ENCODE results near the gene CFAP141.

CFAP141 gene

DNA sequence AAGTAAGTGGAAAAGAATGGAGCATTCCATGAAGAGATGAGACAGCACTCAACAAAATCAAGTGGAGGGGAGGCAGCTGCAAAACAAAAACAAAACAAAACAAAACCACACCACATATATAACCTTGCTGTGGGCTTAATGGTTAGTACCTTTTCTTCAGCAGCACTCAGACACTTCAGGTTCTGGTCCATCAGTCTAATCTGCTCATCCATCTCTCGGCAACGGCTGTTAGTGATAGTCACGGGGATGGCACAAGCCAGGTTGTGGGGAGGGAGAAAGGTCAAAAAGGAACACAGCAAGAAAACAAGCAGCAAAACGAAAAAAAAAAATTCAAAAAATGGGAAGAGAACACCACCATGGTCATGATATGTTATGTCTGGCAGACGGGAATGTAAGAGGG is 34.3 kb downstream of the CFAP141 start:
- Histone ChIP-seq H3K9ac (ENCODE audit: low read depth, low read length) (no peak overlapping the region), H3K9me3 (ENCODE audit: control insufficient read depth, insufficient read depth, low read length) (no peaks in the 10 kb centered on the region), H3K36me3 (ENCODE audit: insufficient read depth, low read length) (peaks cover 58% of the 10 kb centered on the region), H3K4me1 (ENCODE audit: insufficient read depth, low read length) (no peaks in the 10 kb centered on the region)

DNA sequence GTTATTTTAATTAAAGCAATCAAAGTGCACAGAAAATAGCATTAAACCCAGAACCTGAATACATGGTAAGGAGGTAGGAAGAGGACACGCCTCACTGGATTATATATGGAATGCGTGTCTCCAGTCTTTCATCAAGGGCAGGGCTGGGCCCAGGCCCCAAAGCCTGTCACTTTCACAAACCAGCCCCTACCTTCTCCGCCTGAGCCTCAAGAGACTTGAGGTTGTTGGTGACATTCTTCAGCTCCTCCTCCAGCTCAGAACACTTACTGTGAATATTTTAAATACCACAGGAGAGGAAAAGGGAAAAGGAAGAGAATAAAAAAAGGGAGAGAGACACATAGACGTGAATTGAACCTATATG is 34.9 kb downstream of the CFAP141 start:
- H3K9ac ChIP-seq (ENCODE audit: low read depth, low read length) = no peak overlapping the region

GRCh38 chr1:154170547-154171222 is 35.4 kb downstream of the CFAP141 start:
- H3K9me3 ChIP-seq (ENCODE audit: control insufficient read depth, insufficient read depth, low read length) = no peaks in the 10 kb centered on the region
- no peak overlapping the region for H3K9ac ChIP-seq (ENCODE audit: low read depth, low read length)
- H3K36me3 ChIP-seq (ENCODE audit: insufficient read depth, low read length) = peaks cover 61% of the 10 kb centered on the region
- no peaks in the 10 kb centered on the region for H3K4me1 ChIP-seq (ENCODE audit: insufficient read depth, low read length)

More for the DNA sequence above, 34.9 kb downstream of the CFAP141 start:
- Histone ChIP-seq H3K4me1 (ENCODE audit: insufficient read depth, low read length) (no peaks in the 10 kb centered on the region), H3K36me3 (ENCODE audit: insufficient read depth, low read length) (peaks cover 61% of the 10 kb centered on the region), H3K9me3 (ENCODE audit: control insufficient read depth, insufficient read depth, low read length) (no peaks in the 10 kb centered on the region)

GRCh38 chr1:154167461-154167860 is 38.7 kb downstream of the CFAP141 start:
- Histone ChIP-seq H3K9ac (ENCODE audit: low read depth, low read length) (no peak overlapping the region), H3K9me3 (ENCODE audit: control insufficient read depth, insufficient read depth, low read length) (no peaks in the 10 kb centered on the region), H3K4me1 (ENCODE audit: insufficient read depth, low read length) (no peaks in the 10 kb centered on the region), H3K36me3 (ENCODE audit: insufficient read depth, low read length) (peaks cover 56% of the 10 kb centered on the region)

GRCh38 chr1:154166207-154166606 is 39.9 kb downstream of the CFAP141 start:
- Histone ChIP-seq H3K4me1 (ENCODE audit: insufficient read depth, low read length) (no peaks in the 10 kb centered on the region), H3K9ac (ENCODE audit: low read depth, low read length) (no peak overlapping the region), H3K9me3 (ENCODE audit: control insufficient read depth, insufficient read depth, low read length) (no peaks in the 10 kb centered on the region), H3K36me3 (ENCODE audit: insufficient read depth, low read length) (peaks cover 48% of the 10 kb centered on the region)

DNA sequence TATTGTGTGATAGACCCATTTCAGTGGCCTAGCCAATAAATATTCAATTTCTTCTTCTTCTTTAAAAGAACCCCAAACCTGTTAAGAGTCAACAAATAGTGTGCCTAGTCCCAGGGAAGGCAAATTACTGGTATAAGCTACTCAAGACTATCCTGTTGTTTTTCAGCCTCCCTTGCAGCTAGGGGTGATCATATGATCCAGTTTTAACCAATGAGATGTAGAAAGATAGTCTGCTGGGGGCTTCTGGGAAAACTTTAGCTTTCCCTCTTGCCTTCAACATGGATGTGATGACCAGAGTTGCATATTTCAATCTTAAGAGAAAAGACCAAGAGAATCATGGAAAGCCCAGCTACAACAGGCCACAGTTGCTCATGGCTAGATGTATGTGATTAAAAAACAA is 46.6 kb downstream of the CFAP141 start:
- Histone ChIP-seq H3K4me1 (ENCODE audit: insufficient read depth, low read length) (peaks cover 15% of the 10 kb centered on the region), H3K9ac (ENCODE audit: low read depth, low read length) (no peak overlapping the region), H3K36me3 (ENCODE audit: insufficient read depth, low read length) (peaks cover 37% of the 10 kb centered on the region), H3K9me3 (ENCODE audit: control insufficient read depth, insufficient read depth, low read length) (no peaks in the 10 kb centered on the region; the same call in 1 of the 2 replicates)

- peaks cover 15% of the 10 kb centered on the region for H3K4me1 ChIP-seq (ENCODE audit: insufficient read depth, low read length)
- no peak overlapping the region for H3K9ac ChIP-seq (ENCODE audit: low read depth, low read length)
- H3K36me3 ChIP-seq (ENCODE audit: insufficient read depth, low read length) = peaks cover 30% of the 10 kb centered on the region
- no peaks in the 10 kb centered on the region; the same call in 1 of the 2 replicates for H3K9me3 ChIP-seq (ENCODE audit: control insufficient read depth, insufficient read depth, low read length)
These were observed 47.6 kb downstream of the CFAP141 start for GRCh38 chr1:154158307-154159125.

GRCh38 chr1:154157520-154158306 is 48.4 kb downstream of the CFAP141 start:
- peaks cover 15% of the 10 kb centered on the region for H3K4me1 ChIP-seq (ENCODE audit: insufficient read depth, low read length)
- peaks cover 30% of the 10 kb centered on the region for H3K36me3 ChIP-seq (ENCODE audit: insufficient read depth, low read length)
- H3K9ac ChIP-seq (ENCODE audit: low read depth, low read length) = no peak overlapping the region
- H3K9me3 ChIP-seq (ENCODE audit: control insufficient read depth, insufficient read depth, low read length) = no peaks in the 10 kb centered on the region; the same call in 1 of the 2 replicates

- Histone ChIP-seq H3K9ac (ENCODE audit: low read depth, low read length) (no peak overlapping the region), H3K4me1 (ENCODE audit: insufficient read depth, low read length) (peaks cover 15% of the 10 kb centered on the region), H3K9me3 (ENCODE audit: control insufficient read depth, insufficient read depth, low read length) (no peaks in the 10 kb centered on the region), H3K36me3 (ENCODE audit: insufficient read depth, low read length) (peaks cover 19% of the 10 kb centered on the region)
These were observed 50.9 kb downstream of the CFAP141 start for GRCh38 chr1:154155251-154155650.

DNA sequence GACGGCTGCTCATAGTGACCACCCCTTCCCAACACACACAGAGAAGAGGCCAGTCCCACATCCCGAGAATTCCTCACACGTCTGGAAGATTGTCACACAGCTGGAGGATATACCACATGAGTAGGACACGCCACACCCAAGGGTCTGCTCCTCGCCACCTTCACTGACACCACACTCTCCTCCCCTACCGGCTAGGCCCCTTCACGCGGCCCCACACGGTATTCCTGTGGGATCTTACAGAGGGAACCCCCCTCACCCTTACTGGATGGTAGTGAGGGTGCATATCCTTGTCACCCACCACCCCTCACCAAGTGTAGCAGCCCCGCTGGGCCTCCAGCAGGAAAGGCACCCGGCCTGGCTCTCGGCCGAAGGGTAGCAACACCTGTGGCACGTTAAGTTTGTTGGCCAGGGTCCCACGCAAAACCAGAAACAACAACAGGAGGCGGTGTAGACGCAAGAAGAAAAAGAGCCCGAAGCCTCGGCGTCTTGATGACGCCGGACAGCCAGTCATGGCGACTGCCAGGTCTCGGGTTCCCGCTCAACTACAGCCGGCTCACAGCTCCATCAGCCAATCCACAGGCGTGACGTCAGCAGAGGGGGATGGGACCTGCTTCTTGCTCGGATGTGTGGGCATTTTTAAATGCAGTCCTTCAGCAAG is 51.5 kb downstream of the CFAP141 start, which contains the start of gene NUP210L:
NUP210L (minus strand) TSS at position 540 of the 658 bp plus-strand sequence.
- Histone ChIP-seq H3K36me3 (ENCODE audit: insufficient read depth, low read length) (peaks cover 18% of the 10 kb centered on the region; the same call in 1 of the 2 replicates), H3K9ac (ENCODE audit: low read depth, low read length) (no peak within 1 kb of the TSS), H3K4me1 (ENCODE audit: insufficient read depth, low read length) (peaks cover 15% of the 10 kb centered on the region), H3K9me3 (ENCODE audit: control insufficient read depth, insufficient read depth, low read length) (no peaks in the 10 kb centered on the region)

- Histone ChIP-seq H3K36me3 (ENCODE audit: insufficient read depth, low read length) (peaks cover 13% of the 10 kb centered on the region; the same call in 1 of the 2 replicates), H3K4me1 (ENCODE audit: insufficient read depth, low read length) (peaks cover 15% of the 10 kb centered on the region), H3K9ac (ENCODE audit: low read depth, low read length) (no peak overlapping the region), H3K9me3 (ENCODE audit: control insufficient read depth, insufficient read depth, low read length) (no peaks in the 10 kb centered on the region)
These were observed 52.1 kb downstream of the CFAP141 start for GRCh38 chr1:154154053-154154452.

DNA sequence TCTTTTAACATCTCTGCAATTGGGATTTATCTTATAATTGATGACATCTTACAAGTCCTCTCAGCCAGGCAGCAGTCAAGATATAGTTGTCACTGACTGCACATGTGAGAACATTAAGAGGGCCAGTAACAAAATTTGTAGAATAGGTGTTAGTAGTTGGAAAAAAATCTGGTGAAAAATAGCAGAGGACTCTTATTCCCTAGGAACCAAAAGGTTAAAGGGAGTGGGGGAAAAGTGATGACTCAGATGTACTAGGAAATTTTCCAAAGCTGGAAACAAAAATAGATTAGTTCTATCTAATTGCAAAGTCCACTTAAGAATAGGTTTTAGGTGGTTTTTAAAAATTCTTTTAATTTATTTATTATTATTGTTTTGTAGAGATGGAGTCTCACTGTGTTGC is 54.8 kb downstream of the CFAP141 start:
- Histone ChIP-seq H3K9me3 (ENCODE audit: control insufficient read depth, insufficient read depth, low read length) (no peaks in the 10 kb centered on the region), H3K9ac (ENCODE audit: low read depth, low read length) (no peak overlapping the region), H3K36me3 (ENCODE audit: insufficient read depth, low read length) (no peaks in the 10 kb centered on the region; the same call in 1 of the 2 replicates), H3K4me1 (ENCODE audit: insufficient read depth, low read length) (peaks cover 5% of the 10 kb centered on the region)
